Activated CD8-positive, alpha-beta T cell treated with anti-CD3 and anti-CD28 coated beads for 36 hours (primary cell): Measurements from ENCODE around the gene TMEM150A. TPM values are rescaled to one million over a fixed set of nuclear protein-coding genes. Genes with fewer than 3 reads are reported as not detected.

Experiments
- ATAC-seq: fragments of 200-7000 bp; cut with Tn5 transposase; one replicate; pipeline ENCODE4 v1.10.0; 2021; ENCODE audit warnings: mild to moderate bottlenecking, moderate library complexity
- CTCF ChIA-PET: fragments of 350-600 bp; sonication (Branson Sonifier 250); formaldehyde crosslinking; loops from one replicate; lab custom pipeline; 2021; ENCODE audit warnings: antibody characterized with exemption; lab: Charles Lee
- POLR2A ChIA-PET: fragments of 350-600 bp; sonication (Branson Sonifier 250); formaldehyde crosslinking; loops from one replicate; lab custom pipeline; 2021; ENCODE audit warnings: antibody characterized with exemption; lab: Charles Lee
- DNase-seq: peaks from one replicate; pipeline ENCODE4 v3.0.0-alpha.2; 2020
- H3K27ac Mint-ChIP-seq: one replicate; pipeline ENCODE4 v1.8.0; 2021; ENCODE audit warnings: mild to moderate bottlenecking, mixed read lengths
- H3K27me3 Mint-ChIP-seq: one replicate; pipeline ENCODE4 v1.8.0; 2021; ENCODE audit warnings: mixed read lengths
- H3K36me3 Mint-ChIP-seq: one replicate; pipeline ENCODE4 v1.8.0; 2021; ENCODE audit warnings: low read depth, mixed read lengths
- H3K4me1 Mint-ChIP-seq: one replicate; pipeline ENCODE4 v1.8.0; 2021; ENCODE audit warnings: low read depth, mixed read lengths
- H3K4me3 Mint-ChIP-seq: one replicate; pipeline ENCODE4 v1.8.0; 2021; ENCODE audit warnings: mild to moderate bottlenecking, moderate library complexity, mixed read lengths
- H3K9me3 Mint-ChIP-seq: one replicate; pipeline ENCODE4 v1.8.0; 2021; ENCODE audit warnings: mixed read lengths
- CTCF ChIP-seq: fragments of 200-600 bp; IDR thresholded peaks from one replicate; pipeline ENCODE4 v1.8.0; 2022; ENCODE audit warnings: antibody characterized with exemption, mild to moderate bottlenecking
- intact Hi-C: fragments of 100-400 bp; cut with micrococcal nuclease; formaldehyde crosslinking; loops from one replicate; pipeline ENCODE4 v1.10.0; 2022
- total RNA-seq, 2 experiments: library from RNA; stranded (reverse); gene quantifications; one replicate each; pipeline ENCODE4 v1.2.3, GENCODE V29; 2021

TMEM150A gene
- total RNA-seq, 2 experiments from 2014 or later: 1.0 to 1.2 TPM

- DNase-seq (no peak), ATAC-seq (peak; percentile 3)
- ChIA-PET POLR2A (interaction anchor here (0.6 to 6.1 kb wide), 8 partner anchors 9 to 275 kb away, joined by 3 to 34 read pairs (median 8); partner anchors contain the start of genes C2orf68, MAT2A, USP39 and VAMP5), CTCF (interaction anchor here (1.0 to 2.4 kb wide), 5 partner anchors 9 to 36 kb away, joined by 3 to 9 read pairs (median 4); partner anchors contain the start of genes C2orf68 and VAMP5)
- Mint-ChIP-seq H3K4me3 (peak overlapping the region; percentile 71), H3K9me3 (no peaks in the 10 kb centered on the region), H3K36me3 (peaks cover 7% of the 10 kb centered on the region), H3K27me3 (no peaks in the 10 kb centered on the region), H3K27ac (peak overlapping the region; percentile 25), H3K4me1 (peaks cover 49% of the 10 kb centered on the region)
- intact Hi-C loops: no loop called here
- no peak for TF ChIP-seq CTCF
These were observed 575 bp downstream of the TMEM150A start for GRCh38 chr2:85601771-85602475.

- peaks cover 52% of the 10 kb centered on the region for H3K4me1 Mint-ChIP-seq
- H3K27me3 Mint-ChIP-seq: no peaks in the 10 kb centered on the region
- intact Hi-C loops: no loop called here
- peak overlapping the region; percentile 71 for H3K4me3 Mint-ChIP-seq
- no peaks in the 10 kb centered on the region for H3K9me3 Mint-ChIP-seq
- ChIA-PET CTCF (interaction anchor here (1.0 to 2.4 kb wide), 5 partner anchors 9 to 49 kb away, joined by 3 to 9 read pairs (median 4); partner anchors contain the start of genes C2orf68 and VAMP5), POLR2A (interaction anchor here (0.6 to 5.4 kb wide), 8 partner anchors 10 to 274 kb away, joined by 3 to 21 read pairs (median 6); partner anchors contain the start of genes C2orf68, ELMOD3, RETSAT and VAMP5)
- no peak for TF ChIP-seq CTCF
- DNase-seq (no peak), ATAC-seq (no peak)
- H3K36me3 Mint-ChIP-seq: peaks cover 9% of the 10 kb centered on the region
- H3K27ac Mint-ChIP-seq: no peak overlapping the region
These were observed 1.3 kb downstream of the TMEM150A start for GRCh38 chr2:85600951-85601770.

GRCh38 chr2:85600235-85600575 lies 2.3 kb downstream of the TMEM150A start:
- Mint-ChIP-seq H3K27ac (no peak overlapping the region), H3K36me3 (peaks cover 13% of the 10 kb centered on the region), H3K9me3 (no peaks in the 10 kb centered on the region), H3K4me1 (peaks cover 45% of the 10 kb centered on the region), H3K27me3 (no peaks in the 10 kb centered on the region), H3K4me3 (no peak overlapping the region)
- intact Hi-C loops: no loop called here
- DNase-seq: no peak
- ChIA-PET POLR2A (interaction anchor here (1.3 to 5.4 kb wide), 6 partner anchors 11 to 274 kb away, joined by 3 to 21 read pairs (median 10); partner anchors contain the start of genes C2orf68, ELMOD3, RETSAT and USP39), CTCF (interaction anchor here (1.2 to 2.4 kb wide), 2 partner anchors 37 to 48 kb away, joined by 3 to 9 read pairs; no protein-coding TSS in a partner anchor)
- TF ChIP-seq CTCF: no peak
- ATAC-seq: no peak

- POLR2A ChIA-PET: interaction anchor here (1.3 to 5.4 kb wide), 6 partner anchors 12 to 274 kb away, joined by 3 to 21 read pairs (median 10); partner anchors contain the start of genes C2orf68, ELMOD3, RETSAT and USP39
- H3K27me3 Mint-ChIP-seq: no peaks in the 10 kb centered on the region
- TF ChIP-seq CTCF: no peak
- DNase-seq (peak; percentile 38), ATAC-seq (no peak)
- CTCF ChIA-PET: interaction anchor here (0.9 to 2.4 kb wide), 3 partner anchors 8 to 48 kb away, joined by 3 to 9 read pairs (median 3); no protein-coding TSS in a partner anchor
- H3K4me1 Mint-ChIP-seq: peaks cover 41% of the 10 kb centered on the region
- H3K27ac Mint-ChIP-seq: no peak overlapping the region
- H3K36me3 Mint-ChIP-seq: peaks cover 13% of the 10 kb centered on the region
- no peak overlapping the region for H3K4me3 Mint-ChIP-seq
- no peaks in the 10 kb centered on the region for H3K9me3 Mint-ChIP-seq
- intact Hi-C loops: no loop called here
These were observed 2.8 kb downstream of the TMEM150A start for GRCh38 chr2:85599468-85600234.
